Measurements from ENCODE around the gene CSMD2. TPM values are rescaled to one million over a fixed set of nuclear protein-coding genes. Genes with fewer than 3 reads are reported as not detected.

CSMD2 gene
- total and polyA plus RNA-seq, 2 experiments from 2014 or later, result 5.3 to 16.6 TPM

DNA sequence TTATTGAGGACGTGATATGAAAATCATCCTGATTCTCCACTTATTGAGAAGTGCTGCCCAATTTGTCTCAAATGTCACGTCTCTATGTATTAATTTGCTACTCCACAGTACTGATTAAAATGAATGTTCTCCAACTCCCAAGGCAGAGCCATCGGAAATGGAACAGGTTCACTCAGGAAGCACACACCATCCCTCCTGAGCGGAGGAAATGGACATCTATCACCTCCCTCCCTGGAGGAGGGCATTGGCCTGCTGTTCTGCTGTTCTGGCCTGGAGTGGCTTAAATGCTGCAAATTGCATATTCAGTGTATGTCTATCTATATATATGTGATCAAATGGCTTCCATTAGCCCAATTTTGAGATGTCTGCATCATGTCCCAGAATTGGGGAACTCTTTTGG lies 140.5 kb downstream of the CSMD2 start:
- H2AFZ ChIP-seq, result no peak overlapping the region
- Mint-ChIP-seq H3K4me1 (peaks cover 18% of the 10 kb centered on the region), H3K27me3 (ENCODE audit: insufficient read depth, low read depth, poor library complexity) (peaks cover 13% of the 10 kb centered on the region), H3K9me3 (no peaks in the 10 kb centered on the region), H3K36me3 (ENCODE audit: low read depth) (peaks cover 6% of the 10 kb centered on the region), H3K4me3 (no peak overlapping the region), H3K27ac (no peak overlapping the region)
- H3K79me2 ChIP-seq (replicated peaks; ENCODE audit: insufficient read depth), result no peaks in the 10 kb centered on the region
- H3K27me3 ChIP-seq (ENCODE audit: insufficient read depth), result no peaks in the 10 kb centered on the region
- H3K4me2 ChIP-seq, result no peak overlapping the region
- DNase-seq (ENCODE audit: low spot score) (no peak), ATAC-seq (no peak)
- H3K9me2 ChIP-seq (ENCODE audit: insufficient read depth), result no peaks in the 10 kb centered on the region
- peaks cover 9% of the 10 kb centered on the region for H3K4me1 ChIP-seq (ENCODE audit: insufficient read depth)
- H3F3A ChIP-seq (replicated peaks; ENCODE audit: low read depth), result no peaks in the 10 kb centered on the region
- no peak for TF ChIP-seq CREB1 (CRISPR knock-in tag; IDR thresholded peaks at IDR 0.05; ENCODE audit: low read depth)
- no peak for TF ChIP-seq ZNF114 (CRISPR knock-in tag; IDR thresholded peaks at IDR 0.05)
- TF ChIP-seq EZH2phosphoT487 (IDR thresholded peaks at IDR 0.05; ENCODE audit: unreplicated experiment), result no peak
- TF ChIP-seq, protein P1, sequence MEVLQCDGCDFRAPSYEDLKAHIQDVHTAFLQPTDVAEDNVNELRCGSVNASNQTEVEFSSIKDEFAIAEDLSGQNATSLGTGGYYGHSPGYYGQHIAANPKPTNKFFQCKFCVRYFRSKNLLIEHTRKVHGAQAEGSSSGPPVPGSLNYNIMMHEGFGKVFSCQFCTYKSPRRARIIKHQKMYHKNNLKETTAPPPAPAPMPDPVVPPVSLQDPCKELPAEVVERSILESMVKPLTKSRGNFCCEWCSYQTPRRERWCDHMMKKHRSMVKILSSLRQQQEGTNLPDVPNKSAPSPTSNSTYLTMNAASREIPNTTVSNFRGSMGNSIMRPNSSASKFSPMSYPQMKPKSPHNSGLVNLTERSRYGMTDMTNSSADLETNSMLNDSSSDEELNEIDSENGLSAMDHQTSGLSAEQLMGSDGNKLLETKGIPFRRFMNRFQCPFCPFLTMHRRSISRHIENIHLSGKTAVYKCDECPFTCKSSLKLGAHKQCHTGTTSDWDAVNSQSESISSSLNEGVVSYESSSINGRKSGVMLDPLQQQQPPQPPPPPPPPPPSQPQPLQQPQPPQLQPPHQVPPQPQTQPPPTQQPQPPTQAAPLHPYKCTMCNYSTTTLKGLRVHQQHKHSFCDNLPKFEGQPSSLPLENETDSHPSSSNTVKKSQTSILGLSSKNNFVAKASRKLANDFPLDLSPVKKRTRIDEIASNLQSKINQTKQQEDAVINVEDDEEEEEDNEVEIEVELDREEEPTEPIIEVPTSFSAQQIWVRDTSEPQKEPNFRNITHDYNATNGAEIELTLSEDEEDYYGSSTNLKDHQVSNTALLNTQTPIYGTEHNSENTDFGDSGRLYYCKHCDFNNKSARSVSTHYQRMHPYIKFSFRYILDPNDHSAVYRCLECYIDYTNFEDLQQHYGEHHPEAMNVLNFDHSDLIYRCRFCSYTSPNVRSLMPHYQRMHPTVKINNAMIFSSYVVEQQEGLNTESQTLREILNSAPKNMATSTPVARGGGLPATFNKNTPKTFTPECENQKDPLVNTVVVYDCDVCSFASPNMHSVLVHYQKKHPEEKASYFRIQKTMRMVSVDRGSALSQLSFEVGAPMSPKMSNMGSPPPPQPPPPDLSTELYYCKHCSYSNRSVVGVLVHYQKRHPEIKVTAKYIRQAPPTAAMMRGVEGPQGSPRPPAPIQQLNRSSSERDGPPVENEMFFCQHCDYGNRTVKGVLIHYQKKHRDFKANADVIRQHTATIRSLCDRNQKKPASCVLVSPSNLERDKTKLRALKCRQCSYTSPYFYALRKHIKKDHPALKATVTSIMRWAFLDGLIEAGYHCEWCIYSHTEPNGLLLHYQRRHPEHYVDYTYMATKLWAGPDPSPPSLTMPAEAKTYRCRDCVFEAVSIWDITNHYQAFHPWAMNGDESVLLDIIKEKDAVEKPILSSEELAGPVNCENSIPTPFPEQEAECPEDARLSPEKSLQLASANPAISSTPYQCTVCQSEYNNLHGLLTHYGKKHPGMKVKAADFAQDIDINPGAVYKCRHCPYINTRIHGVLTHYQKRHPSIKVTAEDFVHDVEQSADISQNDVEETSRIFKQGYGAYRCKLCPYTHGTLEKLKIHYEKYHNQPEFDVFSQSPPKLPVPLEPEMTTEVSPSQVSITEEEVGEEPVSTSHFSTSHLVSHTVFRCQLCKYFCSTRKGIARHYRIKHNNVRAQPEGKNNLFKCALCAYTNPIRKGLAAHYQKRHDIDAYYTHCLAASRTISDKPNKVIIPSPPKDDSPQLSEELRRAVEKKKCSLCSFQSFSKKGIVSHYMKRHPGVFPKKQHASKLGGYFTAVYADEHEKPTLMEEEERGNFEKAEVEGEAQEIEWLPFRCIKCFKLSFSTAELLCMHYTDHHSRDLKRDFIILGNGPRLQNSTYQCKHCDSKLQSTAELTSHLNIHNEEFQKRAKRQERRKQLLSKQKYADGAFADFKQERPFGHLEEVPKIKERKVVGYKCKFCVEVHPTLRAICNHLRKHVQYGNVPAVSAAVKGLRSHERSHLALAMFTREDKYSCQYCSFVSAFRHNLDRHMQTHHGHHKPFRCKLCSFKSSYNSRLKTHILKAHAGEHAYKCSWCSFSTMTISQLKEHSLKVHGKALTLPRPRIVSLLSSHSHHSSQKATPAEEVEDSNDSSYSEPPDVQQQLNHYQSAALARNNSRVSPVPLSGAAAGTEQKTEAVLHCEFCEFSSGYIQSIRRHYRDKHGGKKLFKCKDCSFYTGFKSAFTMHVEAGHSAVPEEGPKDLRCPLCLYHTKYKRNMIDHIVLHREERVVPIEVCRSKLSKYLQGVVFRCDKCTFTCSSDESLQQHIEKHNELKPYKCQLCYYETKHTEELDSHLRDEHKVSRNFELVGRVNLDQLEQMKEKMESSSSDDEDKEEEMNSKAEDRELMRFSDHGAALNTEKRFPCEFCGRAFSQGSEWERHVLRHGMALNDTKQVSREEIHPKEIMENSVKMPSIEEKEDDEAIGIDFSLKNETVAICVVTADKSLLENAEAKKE (CRISPR knock-in tag; IDR thresholded peaks at IDR 0.05), result no peak
- no peak for TF ChIP-seq ZNF331 (CRISPR knock-in tag; IDR thresholded peaks at IDR 0.05; ENCODE audit: low read depth)
- TF ChIP-seq, protein P2, sequence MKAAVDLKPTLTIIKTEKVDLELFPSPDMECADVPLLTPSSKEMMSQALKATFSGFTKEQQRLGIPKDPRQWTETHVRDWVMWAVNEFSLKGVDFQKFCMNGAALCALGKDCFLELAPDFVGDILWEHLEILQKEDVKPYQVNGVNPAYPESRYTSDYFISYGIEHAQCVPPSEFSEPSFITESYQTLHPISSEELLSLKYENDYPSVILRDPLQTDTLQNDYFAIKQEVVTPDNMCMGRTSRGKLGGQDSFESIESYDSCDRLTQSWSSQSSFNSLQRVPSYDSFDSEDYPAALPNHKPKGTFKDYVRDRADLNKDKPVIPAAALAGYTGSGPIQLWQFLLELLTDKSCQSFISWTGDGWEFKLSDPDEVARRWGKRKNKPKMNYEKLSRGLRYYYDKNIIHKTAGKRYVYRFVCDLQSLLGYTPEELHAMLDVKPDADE (IDR thresholded peaks at IDR 0.05), result no peak
- no peak for TF ChIP-seq EZH2 (IDR thresholded peaks at IDR 0.05; ENCODE audit: low read depth, unreplicated experiment)
- no peak for TF ChIP-seq STAT1 (IDR thresholded peaks at IDR 0.05; ENCODE audit: unreplicated experiment)
- TF ChIP-seq POLR2AphosphoS5 (IDR thresholded peaks at IDR 0.05; ENCODE audit: low read depth), result no peak
- TF ChIP-seq, protein P3, sequence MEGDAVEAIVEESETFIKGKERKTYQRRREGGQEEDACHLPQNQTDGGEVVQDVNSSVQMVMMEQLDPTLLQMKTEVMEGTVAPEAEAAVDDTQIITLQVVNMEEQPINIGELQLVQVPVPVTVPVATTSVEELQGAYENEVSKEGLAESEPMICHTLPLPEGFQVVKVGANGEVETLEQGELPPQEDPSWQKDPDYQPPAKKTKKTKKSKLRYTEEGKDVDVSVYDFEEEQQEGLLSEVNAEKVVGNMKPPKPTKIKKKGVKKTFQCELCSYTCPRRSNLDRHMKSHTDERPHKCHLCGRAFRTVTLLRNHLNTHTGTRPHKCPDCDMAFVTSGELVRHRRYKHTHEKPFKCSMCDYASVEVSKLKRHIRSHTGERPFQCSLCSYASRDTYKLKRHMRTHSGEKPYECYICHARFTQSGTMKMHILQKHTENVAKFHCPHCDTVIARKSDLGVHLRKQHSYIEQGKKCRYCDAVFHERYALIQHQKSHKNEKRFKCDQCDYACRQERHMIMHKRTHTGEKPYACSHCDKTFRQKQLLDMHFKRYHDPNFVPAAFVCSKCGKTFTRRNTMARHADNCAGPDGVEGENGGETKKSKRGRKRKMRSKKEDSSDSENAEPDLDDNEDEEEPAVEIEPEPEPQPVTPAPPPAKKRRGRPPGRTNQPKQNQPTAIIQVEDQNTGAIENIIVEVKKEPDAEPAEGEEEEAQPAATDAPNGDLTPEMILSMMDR (conservative IDR thresholded peaks at IDR 0.05; ENCODE audit: low read depth in 2 of 2), result no peak
- no peak for TF ChIP-seq NANOG (IDR thresholded peaks at IDR 0.05; ENCODE audit: borderline replicate concordance)
- TF ChIP-seq JUNB (IDR thresholded peaks at IDR 0.05; ENCODE audit: unreplicated experiment), result no peak
- TF ChIP-seq, protein P4, sequence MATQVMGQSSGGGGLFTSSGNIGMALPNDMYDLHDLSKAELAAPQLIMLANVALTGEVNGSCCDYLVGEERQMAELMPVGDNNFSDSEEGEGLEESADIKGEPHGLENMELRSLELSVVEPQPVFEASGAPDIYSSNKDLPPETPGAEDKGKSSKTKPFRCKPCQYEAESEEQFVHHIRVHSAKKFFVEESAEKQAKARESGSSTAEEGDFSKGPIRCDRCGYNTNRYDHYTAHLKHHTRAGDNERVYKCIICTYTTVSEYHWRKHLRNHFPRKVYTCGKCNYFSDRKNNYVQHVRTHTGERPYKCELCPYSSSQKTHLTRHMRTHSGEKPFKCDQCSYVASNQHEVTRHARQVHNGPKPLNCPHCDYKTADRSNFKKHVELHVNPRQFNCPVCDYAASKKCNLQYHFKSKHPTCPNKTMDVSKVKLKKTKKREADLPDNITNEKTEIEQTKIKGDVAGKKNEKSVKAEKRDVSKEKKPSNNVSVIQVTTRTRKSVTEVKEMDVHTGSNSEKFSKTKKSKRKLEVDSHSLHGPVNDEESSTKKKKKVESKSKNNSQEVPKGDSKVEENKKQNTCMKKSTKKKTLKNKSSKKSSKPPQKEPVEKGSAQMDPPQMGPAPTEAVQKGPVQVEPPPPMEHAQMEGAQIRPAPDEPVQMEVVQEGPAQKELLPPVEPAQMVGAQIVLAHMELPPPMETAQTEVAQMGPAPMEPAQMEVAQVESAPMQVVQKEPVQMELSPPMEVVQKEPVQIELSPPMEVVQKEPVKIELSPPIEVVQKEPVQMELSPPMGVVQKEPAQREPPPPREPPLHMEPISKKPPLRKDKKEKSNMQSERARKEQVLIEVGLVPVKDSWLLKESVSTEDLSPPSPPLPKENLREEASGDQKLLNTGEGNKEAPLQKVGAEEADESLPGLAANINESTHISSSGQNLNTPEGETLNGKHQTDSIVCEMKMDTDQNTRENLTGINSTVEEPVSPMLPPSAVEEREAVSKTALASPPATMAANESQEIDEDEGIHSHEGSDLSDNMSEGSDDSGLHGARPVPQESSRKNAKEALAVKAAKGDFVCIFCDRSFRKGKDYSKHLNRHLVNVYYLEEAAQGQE (IDR thresholded peaks at IDR 0.05; ENCODE audit: unreplicated experiment), result no peak
- no peak overlapping the region for H3K4me3 ChIP-seq
- no peak overlapping the region for H3K27ac ChIP-seq (ENCODE audit: low read depth)
- peaks cover 6% of the 10 kb centered on the region; the same call in 1 of the 2 replicates for H4K20me1 ChIP-seq (replicated peaks; ENCODE audit: insufficient read depth)
- H3K36me3 ChIP-seq (ENCODE audit: insufficient read depth), result no peaks in the 10 kb centered on the region
